Keratinocyte (primary cell): ENCODE measurements around the gene SCTR. TPM values are rescaled to one million over a fixed set of nuclear protein-coding genes. Genes with fewer than 3 reads are reported as not detected.

Experiments used
- DNase-seq: peaks from one replicate; pipeline ENCODE4 v3.0.0-alpha.2; 2011; ENCODE audit warnings: low read depth, missing footprints, low spot score
- FAIRE-seq: peaks from 2 replicates; lab custom pipeline; 2011; peaks lifted over from hg19 to GRCh38; lab: Jason Lieb, UNC
- H2AFZ ChIP-seq: 2 replicates; pipeline ENCODE4 v1.6.0; 2012; ENCODE audit warnings: low read length, control low read depth, inconsistent platforms; ENCODE audit not compliant: control insufficient read depth
- H3K27ac ChIP-seq: 2 replicates; pipeline ENCODE4 v1.5.1; 2011; ENCODE audit warnings: low read length; ENCODE audit not compliant: control insufficient read depth, insufficient read depth
- H3K27me3 ChIP-seq: 3 replicates; pipeline ENCODE4 v1.6.0; 2011; ENCODE audit warnings: low read length; ENCODE audit not compliant: control insufficient read depth, insufficient read depth; ENCODE audit errors: extremely low read depth
- H3K36me3 ChIP-seq, 2 experiments: 2 replicates in 1 of 2; 3 replicates in 1 of 2; pipeline ENCODE4 v1.5.1; 2011; ENCODE audit warnings: low read length in 2 of 2, mild to moderate bottlenecking in 1 of 2; ENCODE audit not compliant: control insufficient read depth in 2 of 2, insufficient read depth in 2 of 2; ENCODE audit errors: extremely low read depth in 1 of 2
- H3K4me1 ChIP-seq: 3 replicates; pipeline ENCODE4 v1.5.1; 2011; ENCODE audit warnings: low read length; ENCODE audit not compliant: control insufficient read depth, insufficient read depth; ENCODE audit errors: extremely low read depth
- H3K4me2 ChIP-seq: 3 replicates; pipeline ENCODE4 v1.6.0; 2011; ENCODE audit warnings: low read depth, low read length; ENCODE audit not compliant: control insufficient read depth, insufficient read depth; ENCODE audit errors: extremely low read depth
- H3K4me3 ChIP-seq, 3 experiments: fragments of 200-600 bp in 1 of 3; sonication (generic) in 1 of 3; 2 replicates in 2 of 3; 3 replicates in 1 of 3; pipeline ENCODE4 v1.5.1; 2011 to 2016; ENCODE audit warnings: low read length in 3 of 3, mild to moderate bottlenecking in 3 of 3, control low read depth in 2 of 3, inconsistent platforms in 1 of 3, low read depth in 1 of 3, mixed read lengths in 1 of 3, mixed run types in 1 of 3, moderate library complexity in 1 of 3; ENCODE audit not compliant: control insufficient read depth in 2 of 3, insufficient read depth in 2 of 3; ENCODE audit errors: extremely low read depth in 1 of 3
- H3K79me2 ChIP-seq: 2 replicates; pipeline ENCODE4 v1.6.0; 2012; ENCODE audit warnings: low read length; ENCODE audit not compliant: control insufficient read depth, insufficient read depth
- H3K9ac ChIP-seq: 3 replicates; pipeline ENCODE4 v1.6.0; 2011; ENCODE audit warnings: low read length; ENCODE audit not compliant: control insufficient read depth, insufficient read depth; ENCODE audit errors: extremely low read depth
- H3K9me1 ChIP-seq: 3 replicates; pipeline ENCODE4 v1.6.0; 2011; ENCODE audit warnings: low read length; ENCODE audit not compliant: control insufficient read depth, insufficient read depth; ENCODE audit errors: extremely low read depth
- H3K9me3 ChIP-seq: 2 replicates; pipeline ENCODE4 v1.5.1; 2012; ENCODE audit warnings: low read depth, low read length; ENCODE audit not compliant: control insufficient read depth
- H4K20me1 ChIP-seq: 3 replicates; pipeline ENCODE4 v1.6.0; 2011; ENCODE audit warnings: low read length; ENCODE audit not compliant: control insufficient read depth, insufficient read depth; ENCODE audit errors: extremely low read depth
- EZH2 ChIP-seq: IDR thresholded peaks from one replicate; pipeline ENCODE4 v1.6.1; 2012; ENCODE audit warnings: inconsistent platforms, mild to moderate bottlenecking, low read length, moderate library complexity
- dilution Hi-C: fragments of 300-500 bp; cut with MboI; formaldehyde crosslinking; loops from one replicate; pipeline ENCODE4 v1.7.0; 2020; ENCODE audit warnings: low sequenced_read_pairs; ENCODE audit not compliant: extremely low pct_ligation_motif_present
- polyA plus RNA-seq, 5 experiments: library from polyadenylated mRNA; depleted of rRNA in 3 of 5; stranded (reverse) in 3 of 5; stranded (forward) in 1 of 5; unstranded in 1 of 5; fragments of >200 nt; gene quantifications; 1 replicate in 1 of 5; 2 replicates in 3 of 5; 3 replicates in 1 of 5; pipeline versions ENCODE4 v1.2.1 to v1.2.3, GENCODE V29; 2011 to 2012; ENCODE audit warnings: missing spikeins in 2 of 5, low read depth in 1 of 5, low replicate concordance in 1 of 5
- TF ChIP-seq, protein P1 (sequence below), 3 experiments: IDR thresholded peaks in 1 of 3; conservative IDR thresholded peaks in 1 of 3; optimal IDR thresholded peaks in 1 of 3; 2 replicates in 2 of 3; 3 replicates in 1 of 3; pipeline versions ENCODE3 to v1.5.1; 2011; ENCODE audit warnings: low read length in 3 of 3, mild to moderate bottlenecking in 3 of 3, moderate library complexity in 2 of 3, control low read depth in 1 of 3, inconsistent platforms in 1 of 3; ENCODE audit not compliant: insufficient read depth in 2 of 3; ENCODE audit errors: extremely low read depth in 1 of 3

Gene SCTR
- polyA plus RNA-seq, 1 donor (not counting 4 experiments of a cell fraction or from before 2014, with no cell fraction given): not detected

DNA sequence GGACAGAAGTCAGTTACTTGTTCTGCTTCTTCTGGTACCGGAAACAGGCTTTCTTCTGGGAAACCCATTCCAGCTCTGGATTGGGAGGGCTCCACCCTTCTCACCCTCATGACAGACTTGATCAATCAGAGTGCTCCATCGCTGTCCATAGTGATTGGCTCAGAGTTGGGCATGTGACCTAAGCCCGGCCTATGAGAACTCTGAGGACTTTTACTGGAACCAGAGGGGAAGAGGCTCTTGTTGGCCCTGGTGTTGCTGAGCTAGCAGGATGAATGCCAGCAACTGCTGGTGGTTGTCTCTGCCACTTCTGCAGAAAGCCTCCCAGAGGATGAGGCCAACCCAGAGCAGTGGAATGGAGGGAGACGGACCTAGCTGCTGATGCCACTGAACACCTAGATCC is 59.3 kb downstream of the SCTR start:
- H3K36me3 ChIP-seq: no peaks in the 10 kb centered on the region
- TF ChIP-seq, protein P1, sequence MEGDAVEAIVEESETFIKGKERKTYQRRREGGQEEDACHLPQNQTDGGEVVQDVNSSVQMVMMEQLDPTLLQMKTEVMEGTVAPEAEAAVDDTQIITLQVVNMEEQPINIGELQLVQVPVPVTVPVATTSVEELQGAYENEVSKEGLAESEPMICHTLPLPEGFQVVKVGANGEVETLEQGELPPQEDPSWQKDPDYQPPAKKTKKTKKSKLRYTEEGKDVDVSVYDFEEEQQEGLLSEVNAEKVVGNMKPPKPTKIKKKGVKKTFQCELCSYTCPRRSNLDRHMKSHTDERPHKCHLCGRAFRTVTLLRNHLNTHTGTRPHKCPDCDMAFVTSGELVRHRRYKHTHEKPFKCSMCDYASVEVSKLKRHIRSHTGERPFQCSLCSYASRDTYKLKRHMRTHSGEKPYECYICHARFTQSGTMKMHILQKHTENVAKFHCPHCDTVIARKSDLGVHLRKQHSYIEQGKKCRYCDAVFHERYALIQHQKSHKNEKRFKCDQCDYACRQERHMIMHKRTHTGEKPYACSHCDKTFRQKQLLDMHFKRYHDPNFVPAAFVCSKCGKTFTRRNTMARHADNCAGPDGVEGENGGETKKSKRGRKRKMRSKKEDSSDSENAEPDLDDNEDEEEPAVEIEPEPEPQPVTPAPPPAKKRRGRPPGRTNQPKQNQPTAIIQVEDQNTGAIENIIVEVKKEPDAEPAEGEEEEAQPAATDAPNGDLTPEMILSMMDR (optimal IDR thresholded peaks at IDR 0.05 in 1 of 3, IDR thresholded peaks at IDR 0.05 in 1 of 3, conservative IDR thresholded peaks at IDR 0.05 in 1 of 3; ENCODE audit: extremely low read depth in 1 of 3, insufficient read depth in 2 of 3, low read length in 3 of 3): no peak
- TF ChIP-seq EZH2: no peak
- no peaks in the 10 kb centered on the region for H3K9me1 ChIP-seq
- dilution Hi-C loops: no loop called here
- H3K27me3 ChIP-seq: no peaks in the 10 kb centered on the region
- no peaks in the 10 kb centered on the region for H3K79me2 ChIP-seq
- no peak overlapping the region for H2AFZ ChIP-seq
- FAIRE-seq (no peak), DNase-seq (no peak)
- no peaks in the 10 kb centered on the region for H4K20me1 ChIP-seq
- H3K9me3 ChIP-seq: no peaks in the 10 kb centered on the region
- H3K27ac ChIP-seq: no peak overlapping the region
- H3K4me3 ChIP-seq: no peak overlapping the region
- H3K9ac ChIP-seq: no peak overlapping the region
- no peak overlapping the region for H3K4me2 ChIP-seq
- no peaks in the 10 kb centered on the region for H3K4me1 ChIP-seq

DNA sequence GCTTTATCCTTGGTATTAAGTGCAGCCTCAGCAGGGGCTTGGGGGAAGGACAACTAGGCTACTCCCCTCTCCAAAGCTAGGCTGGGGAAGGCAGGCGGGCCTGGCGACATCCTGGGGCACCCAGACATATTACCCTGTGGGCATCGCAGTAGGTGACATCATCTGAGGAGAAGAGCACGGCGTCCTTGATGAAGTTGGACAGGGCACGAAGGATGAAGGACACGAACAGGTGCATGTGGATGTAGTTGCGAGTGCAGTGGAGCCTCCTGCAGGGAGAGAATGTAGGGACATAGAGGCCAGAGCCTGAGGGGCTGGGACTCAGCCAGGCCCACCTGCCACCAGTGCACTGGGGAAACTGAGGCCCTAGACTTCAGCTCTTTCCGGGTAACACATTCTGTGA is 60.3 kb downstream of the SCTR start:
- DNase-seq (no peak), FAIRE-seq (no peak)
- dilution Hi-C loops: no loop called here
- H3K79me2 ChIP-seq: no peaks in the 10 kb centered on the region
- no peaks in the 10 kb centered on the region for H4K20me1 ChIP-seq
- H2AFZ ChIP-seq: no peak overlapping the region
- H3K9me1 ChIP-seq: no peaks in the 10 kb centered on the region
- H3K27me3 ChIP-seq: no peaks in the 10 kb centered on the region
- no peak overlapping the region for H3K4me3 ChIP-seq
- H3K9me3 ChIP-seq: no peaks in the 10 kb centered on the region
- TF ChIP-seq, protein P1 (optimal IDR thresholded peaks at IDR 0.05 in 1 of 3, IDR thresholded peaks at IDR 0.05 in 1 of 3, conservative IDR thresholded peaks at IDR 0.05 in 1 of 3; ENCODE audit: extremely low read depth in 1 of 3, insufficient read depth in 2 of 3, low read length in 3 of 3): no peak
- TF ChIP-seq EZH2: no peak
- no peaks in the 10 kb centered on the region for H3K36me3 ChIP-seq
- no peak overlapping the region for H3K4me2 ChIP-seq
- no peak overlapping the region for H3K27ac ChIP-seq
- H3K9ac ChIP-seq: no peak overlapping the region
- no peaks in the 10 kb centered on the region for H3K4me1 ChIP-seq
